ENCODE results near the gene PHLPP1. TPM values are rescaled to one million over a fixed set of nuclear protein-coding genes. Genes with fewer than 3 reads are reported as not detected.
A peak's percentile ranks its signal among the peaks of the same experiment; 100 is the strongest.

The PHLPP1 gene
- total and polyA plus RNA-seq, 5 donors from 2014 or later: 0.27 to 20.3 (median 0.52) TPM

DNA sequence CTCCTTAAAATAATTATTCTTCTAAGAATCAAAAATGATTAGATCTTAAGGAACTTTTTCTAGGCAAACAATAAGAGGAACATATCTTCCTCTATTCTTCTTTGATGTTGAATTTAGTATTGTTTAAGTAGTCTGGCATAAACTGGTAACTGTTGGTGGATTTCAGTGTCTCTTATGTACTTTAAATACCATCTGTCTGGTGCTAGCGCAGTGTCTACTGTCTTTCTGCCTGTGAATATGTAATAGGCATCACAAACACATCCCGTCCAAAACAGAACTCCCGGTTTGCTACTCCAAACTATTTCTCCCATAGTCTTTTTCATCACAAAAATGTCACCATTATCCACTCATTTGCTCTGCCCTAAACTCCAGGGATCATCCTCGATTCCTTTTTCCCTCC lies 281.7 kb downstream of the PHLPP1 start:
- Mint-ChIP-seq H3K36me3 (no peaks in the 10 kb centered on the region), H3K27me3 (peaks cover 9% of the 10 kb centered on the region), H3K27ac (no peak overlapping the region), H3K4me1 (no peaks in the 10 kb centered on the region), H3K9me3 (peaks cover 0 to 2% (median 0%) of the 10 kb centered on the region in 7 donors), H3K4me3 (no peak overlapping the region)
- Histone ChIP-seq H3K36me3 (ENCODE audit: control insufficient read depth, insufficient read depth, low read length) (no peaks in the 10 kb centered on the region), H3K4me3 (ENCODE audit: low read depth, low read length) (no peak overlapping the region), H3K9me3 (ENCODE audit: control insufficient read depth in 2 of 2, low read length in 2 of 2) (no peaks in the 10 kb centered on the region), H3K4me1 (ENCODE audit: control insufficient read depth, insufficient read depth, low read length, poor library complexity, severe bottlenecking) (no peaks in the 10 kb centered on the region), H3K27me3 (ENCODE audit: control insufficient read depth, insufficient read depth, low read length) (peaks cover 2% of the 10 kb centered on the region), H3K27ac (ENCODE audit: insufficient read depth, low read length, poor library complexity, severe bottlenecking) (no peak overlapping the region)
- ATAC-seq (ENCODE audit: low read depth in 2 of 2) (no peak), DNase-seq (no peak)

GRCh38 chr18:62998443-62998842 lies 283.1 kb downstream of the PHLPP1 start:
- Mint-ChIP-seq H3K27me3 (peaks cover 9% of the 10 kb centered on the region), H3K27ac (peak overlapping the region in 1 of 3 donors; percentile 5), H3K9me3 (peaks cover 0 to 2% (median 0%) of the 10 kb centered on the region in 7 donors), H3K4me3 (no peak overlapping the region), H3K36me3 (no peaks in the 10 kb centered on the region), H3K4me1 (no peaks in the 10 kb centered on the region)
- H3K4me1 ChIP-seq (ENCODE audit: control insufficient read depth, insufficient read depth, low read length, poor library complexity, severe bottlenecking): no peaks in the 10 kb centered on the region
- no peaks in the 10 kb centered on the region for H3K9me3 ChIP-seq (ENCODE audit: control insufficient read depth in 2 of 2, low read length in 2 of 2)
- no peaks in the 10 kb centered on the region for H3K36me3 ChIP-seq (ENCODE audit: control insufficient read depth, insufficient read depth, low read length)
- H3K4me3 ChIP-seq (ENCODE audit: low read depth, low read length): no peak overlapping the region
- no peaks in the 10 kb centered on the region for H3K27me3 ChIP-seq (ENCODE audit: control insufficient read depth, insufficient read depth, low read length)
- no peak for ATAC-seq (ENCODE audit: low read depth in 2 of 2)
- no peak for DNase-seq
- H3K27ac ChIP-seq (ENCODE audit: insufficient read depth, low read length, poor library complexity, severe bottlenecking): no peak overlapping the region

GRCh38 chr18:62999392-62999791 lies 284.1 kb downstream of the PHLPP1 start:
- no peaks in the 10 kb centered on the region for H3K9me3 ChIP-seq (ENCODE audit: control insufficient read depth in 2 of 2, low read length in 2 of 2)
- ATAC-seq (ENCODE audit: low read depth in 2 of 2): no peak
- no peak overlapping the region for H3K4me3 ChIP-seq (ENCODE audit: low read depth, low read length)
- Mint-ChIP-seq H3K4me3 (no peak overlapping the region), H3K27ac (peak overlapping the region in 1 of 3 donors; percentile 23), H3K9me3 (peaks cover 0 to 2% (median 0%) of the 10 kb centered on the region in 7 donors), H3K4me1 (no peaks in the 10 kb centered on the region), H3K36me3 (no peaks in the 10 kb centered on the region), H3K27me3 (peaks cover 9% of the 10 kb centered on the region)
- no peaks in the 10 kb centered on the region for H3K27me3 ChIP-seq (ENCODE audit: control insufficient read depth, insufficient read depth, low read length)
- no peak for DNase-seq
- no peaks in the 10 kb centered on the region for H3K36me3 ChIP-seq (ENCODE audit: control insufficient read depth, insufficient read depth, low read length)
- H3K27ac ChIP-seq (ENCODE audit: insufficient read depth, low read length, poor library complexity, severe bottlenecking): no peak overlapping the region
- H3K4me1 ChIP-seq (ENCODE audit: control insufficient read depth, insufficient read depth, low read length, poor library complexity, severe bottlenecking): no peaks in the 10 kb centered on the region

DNA sequence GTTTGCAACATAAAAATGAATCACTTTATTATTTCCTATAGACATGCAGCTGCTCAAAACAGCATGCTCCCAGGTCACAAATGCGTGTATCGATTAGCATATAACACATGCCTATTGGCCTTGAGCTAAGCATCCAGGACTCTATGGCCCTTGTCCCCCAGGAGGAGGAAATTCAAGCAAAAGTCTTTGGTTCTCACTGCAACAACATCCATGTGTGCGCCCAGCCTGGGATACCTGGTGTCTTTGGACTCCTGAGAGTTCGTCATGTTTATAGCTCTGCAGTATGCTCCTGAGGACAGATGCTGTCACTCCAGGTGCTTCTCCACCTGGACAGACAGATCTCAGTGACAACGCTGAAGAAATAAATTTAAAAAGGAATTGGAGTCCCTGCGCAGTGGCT lies 284.6 kb downstream of the PHLPP1 start:
- no peaks in the 10 kb centered on the region for H3K4me1 Mint-ChIP-seq
- H3K9me3 Mint-ChIP-seq: peaks cover 0 to 2% (median 0%) of the 10 kb centered on the region in 7 donors
- Histone ChIP-seq H3K27ac (ENCODE audit: insufficient read depth, low read length, poor library complexity, severe bottlenecking) (no peak overlapping the region), H3K4me3 (ENCODE audit: low read depth, low read length) (no peak overlapping the region), H3K4me1 (ENCODE audit: control insufficient read depth, insufficient read depth, low read length, poor library complexity, severe bottlenecking) (no peaks in the 10 kb centered on the region), H3K9me3 (ENCODE audit: control insufficient read depth in 2 of 2, low read length in 2 of 2) (no peaks in the 10 kb centered on the region), H3K36me3 (ENCODE audit: control insufficient read depth, insufficient read depth, low read length) (no peaks in the 10 kb centered on the region), H3K27me3 (ENCODE audit: control insufficient read depth, insufficient read depth, low read length) (no peaks in the 10 kb centered on the region)
- no peak for DNase-seq
- H3K27ac Mint-ChIP-seq: no peak overlapping the region
- no peak for ATAC-seq (ENCODE audit: low read depth in 2 of 2)
- H3K4me3 Mint-ChIP-seq: no peak overlapping the region
- H3K36me3 Mint-ChIP-seq: no peaks in the 10 kb centered on the region
- peaks cover 9% of the 10 kb centered on the region for H3K27me3 Mint-ChIP-seq

- ATAC-seq (ENCODE audit: low read depth in 2 of 2): no peak
- Mint-ChIP-seq H3K27ac (peak overlapping the region in 1 of 3 donors; percentile 63), H3K4me3 (no peak overlapping the region), H3K9me3 (no peaks in the 10 kb centered on the region), H3K4me1 (no peaks in the 10 kb centered on the region), H3K36me3 (no peaks in the 10 kb centered on the region), H3K27me3 (peaks cover 9% of the 10 kb centered on the region)
- Histone ChIP-seq H3K36me3 (ENCODE audit: control insufficient read depth, insufficient read depth, low read length) (no peaks in the 10 kb centered on the region), H3K27me3 (ENCODE audit: control insufficient read depth, insufficient read depth, low read length) (no peaks in the 10 kb centered on the region), H3K9me3 (ENCODE audit: control insufficient read depth in 2 of 2, low read length in 2 of 2) (no peaks in the 10 kb centered on the region), H3K4me3 (ENCODE audit: low read depth, low read length) (no peak overlapping the region), H3K4me1 (ENCODE audit: control insufficient read depth, insufficient read depth, low read length, poor library complexity, severe bottlenecking) (no peaks in the 10 kb centered on the region), H3K27ac (ENCODE audit: insufficient read depth, low read length, poor library complexity, severe bottlenecking) (no peak overlapping the region)
- no peak for DNase-seq
Measured at GRCh38 chr18:63000839-63001238, 285.5 kb downstream of the PHLPP1 start.

- peaks cover 9% of the 10 kb centered on the region for H3K27me3 Mint-ChIP-seq
- no peaks in the 10 kb centered on the region for H3K9me3 Mint-ChIP-seq
- Histone ChIP-seq H3K4me3 (ENCODE audit: low read depth, low read length) (no peak overlapping the region), H3K4me1 (ENCODE audit: control insufficient read depth, insufficient read depth, low read length, poor library complexity, severe bottlenecking) (no peaks in the 10 kb centered on the region), H3K36me3 (ENCODE audit: control insufficient read depth, insufficient read depth, low read length) (no peaks in the 10 kb centered on the region), H3K27me3 (ENCODE audit: control insufficient read depth, insufficient read depth, low read length) (no peaks in the 10 kb centered on the region), H3K27ac (ENCODE audit: insufficient read depth, low read length, poor library complexity, severe bottlenecking) (no peak overlapping the region), H3K9me3 (ENCODE audit: control insufficient read depth in 2 of 2, low read length in 2 of 2) (no peaks in the 10 kb centered on the region)
- H3K27ac Mint-ChIP-seq: no peak overlapping the region
- ATAC-seq (ENCODE audit: low read depth in 2 of 2): no peak
- H3K4me1 Mint-ChIP-seq: no peaks in the 10 kb centered on the region
- DNase-seq: no peak
- H3K4me3 Mint-ChIP-seq: no peak overlapping the region
- H3K36me3 Mint-ChIP-seq: no peaks in the 10 kb centered on the region
Measured at GRCh38 chr18:63001861-63002260, 286.5 kb downstream of the PHLPP1 start.

DNA sequence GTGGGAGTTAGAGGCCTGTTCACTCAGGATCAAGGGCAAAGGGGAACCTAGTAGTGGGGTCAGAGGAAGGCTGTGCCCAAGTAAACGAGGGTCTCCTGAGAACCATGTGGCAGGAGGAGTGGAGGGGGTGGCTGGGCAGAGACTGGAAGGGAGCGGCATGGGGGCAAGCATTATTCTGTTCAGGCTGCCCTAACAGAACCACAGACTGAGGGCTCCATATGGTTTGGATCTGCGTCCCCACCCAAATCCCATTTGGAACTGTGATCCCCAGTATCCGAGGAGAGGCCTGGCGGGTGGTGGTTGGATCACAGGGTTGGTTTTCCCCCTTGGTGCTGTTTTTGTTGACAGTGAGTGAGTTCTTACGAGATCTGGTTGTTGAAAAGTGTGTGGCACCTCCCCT lies 287.0 kb downstream of the PHLPP1 start:
- ATAC-seq (ENCODE audit: low read depth in 2 of 2): no peak
- no peaks in the 10 kb centered on the region for H3K4me1 Mint-ChIP-seq
- H3K9me3 Mint-ChIP-seq: no peaks in the 10 kb centered on the region
- no peaks in the 10 kb centered on the region for H3K36me3 Mint-ChIP-seq
- Histone ChIP-seq H3K9me3 (ENCODE audit: control insufficient read depth in 2 of 2, low read length in 2 of 2) (no peaks in the 10 kb centered on the region), H3K36me3 (ENCODE audit: control insufficient read depth, insufficient read depth, low read length) (no peaks in the 10 kb centered on the region), H3K27ac (ENCODE audit: insufficient read depth, low read length, poor library complexity, severe bottlenecking) (no peak overlapping the region), H3K4me3 (ENCODE audit: low read depth, low read length) (no peak overlapping the region), H3K4me1 (ENCODE audit: control insufficient read depth, insufficient read depth, low read length, poor library complexity, severe bottlenecking) (no peaks in the 10 kb centered on the region), H3K27me3 (ENCODE audit: control insufficient read depth, insufficient read depth, low read length) (no peaks in the 10 kb centered on the region)
- H3K27me3 Mint-ChIP-seq: peaks cover 9% of the 10 kb centered on the region
- no peak for DNase-seq
- H3K27ac Mint-ChIP-seq: no peak overlapping the region
- H3K4me3 Mint-ChIP-seq: no peak overlapping the region

GRCh38 chr18:63002803-63003445 lies 287.6 kb downstream of the PHLPP1 start:
- Histone ChIP-seq H3K27me3 (ENCODE audit: control insufficient read depth, insufficient read depth, low read length) (no peaks in the 10 kb centered on the region), H3K27ac (ENCODE audit: insufficient read depth, low read length, poor library complexity, severe bottlenecking) (no peak overlapping the region), H3K36me3 (ENCODE audit: control insufficient read depth, insufficient read depth, low read length) (no peaks in the 10 kb centered on the region), H3K4me1 (ENCODE audit: control insufficient read depth, insufficient read depth, low read length, poor library complexity, severe bottlenecking) (no peaks in the 10 kb centered on the region), H3K4me3 (ENCODE audit: low read depth, low read length) (no peak overlapping the region), H3K9me3 (ENCODE audit: control insufficient read depth in 2 of 2, low read length in 2 of 2) (no peaks in the 10 kb centered on the region)
- no peaks in the 10 kb centered on the region for H3K9me3 Mint-ChIP-seq
- peaks cover 9% of the 10 kb centered on the region for H3K27me3 Mint-ChIP-seq
- ATAC-seq (ENCODE audit: low read depth in 2 of 2) (no peak), DNase-seq (no peak)
- no peaks in the 10 kb centered on the region for H3K4me1 Mint-ChIP-seq
- no peaks in the 10 kb centered on the region for H3K36me3 Mint-ChIP-seq
- no peak overlapping the region for H3K27ac Mint-ChIP-seq
- H3K4me3 Mint-ChIP-seq: no peak overlapping the region
